ENCODE measurements around the gene UNC45A. TPM values are rescaled to one million over a fixed set of nuclear protein-coding genes. Genes with fewer than 3 reads are reported as not detected.

The UNC45A gene
- total RNA-seq, 2 experiments from 2014 or later = 46.1 to 68.0 TPM

GRCh38 chr15:90945091-90945490, 10.0 kb downstream of the UNC45A start:
- H3K4me1 ChIP-seq (ENCODE audit: insufficient read depth, low read length, poor library complexity, severe bottlenecking) = no peaks in the 10 kb centered on the region
- H3K9me2 ChIP-seq (ENCODE audit: insufficient read depth, low read length) = no peaks in the 10 kb centered on the region
- BruUV-seq (replicated peaks) = no TSS peak
- no peak overlapping the region for H3K4me2 ChIP-seq (ENCODE audit: low read length)
- POLR2A ChIA-PET = interaction anchor here (0.7 kb wide), 1 partner anchor 13 kb away, joined by 3 read pairs; the partner anchor contains the start of gene HDDC3
- no peaks in the 10 kb centered on the region for H3K9me3 ChIP-seq (ENCODE audit: low read length)
- no peak for DNase-seq (ENCODE audit: low spot score)
- no peak overlapping the region for H3K4me3 ChIP-seq (ENCODE audit: low read depth, low read length, poor library complexity, severe bottlenecking)
- intact Hi-C loops (cut with micrococcal nuclease; ENCODE audit: unreplicated experiment) = no loop called here
- H3K27ac ChIP-seq (ENCODE audit: low read depth, low read length, poor library complexity, severe bottlenecking) = no peak overlapping the region
- TF ChIP-seq CTCF (conservative IDR thresholded peaks at IDR 0.05; ENCODE audit: low read length) = no peak
- no peak for TF ChIP-seq EZH2phosphoT487 (IDR thresholded peaks at IDR 0.05; ENCODE audit: borderline replicate concordance, low read depth, low read length)
- CTCF ChIA-PET (ENCODE audit: unreplicated experiment) = no interaction called here
- H3K79me2 ChIP-seq (ENCODE audit: insufficient read depth, low read depth, low read length) = no peaks in the 10 kb centered on the region
- peaks cover 79% of the 10 kb centered on the region for H3K36me3 ChIP-seq (ENCODE audit: insufficient read depth, low read length)
- no peaks in the 10 kb centered on the region for H4K20me1 ChIP-seq (ENCODE audit: insufficient read depth, low read length)
- no peak overlapping the region for H2AFZ ChIP-seq (ENCODE audit: low read length)

- Histone ChIP-seq H3K36me3 (ENCODE audit: insufficient read depth, low read length) (peaks cover 78% of the 10 kb centered on the region), H3K27ac (ENCODE audit: low read depth, low read length, poor library complexity, severe bottlenecking) (no peak overlapping the region), H3K9me2 (ENCODE audit: insufficient read depth, low read length) (no peaks in the 10 kb centered on the region)
Measured at GRCh38 chr15:90946538-90946937, 11.5 kb downstream of the UNC45A start.

More at GRCh38 chr15:90946538-90946937, 11.5 kb downstream of the UNC45A start:
- Histone ChIP-seq H3K4me2 (ENCODE audit: low read length) (no peak overlapping the region), H3K4me1 (ENCODE audit: insufficient read depth, low read length, poor library complexity, severe bottlenecking) (no peaks in the 10 kb centered on the region), H4K20me1 (ENCODE audit: insufficient read depth, low read length) (no peaks in the 10 kb centered on the region), H3K79me2 (ENCODE audit: insufficient read depth, low read depth, low read length) (no peaks in the 10 kb centered on the region), H2AFZ (ENCODE audit: low read length) (no peak overlapping the region), H3K4me3 (ENCODE audit: low read depth, low read length, poor library complexity, severe bottlenecking) (no peak overlapping the region), H3K9me3 (ENCODE audit: low read length) (no peaks in the 10 kb centered on the region)
- TF ChIP-seq EZH2phosphoT487 (IDR thresholded peaks at IDR 0.05; ENCODE audit: borderline replicate concordance, low read depth, low read length) (no peak), CTCF (conservative IDR thresholded peaks at IDR 0.05; ENCODE audit: low read length) (no peak)
- BruUV-seq (replicated peaks) = no TSS peak
- no peak for DNase-seq (ENCODE audit: low spot score)
- ChIA-PET CTCF (ENCODE audit: unreplicated experiment) (interaction anchor here (2.2 kb wide), 1 partner anchor 11 kb away, joined by 5 read pairs; the partner anchor contains the start of gene UNC45A), POLR2A (interaction anchor here (1.5 kb wide), 1 partner anchor 14 kb away, joined by 4 read pairs; the partner anchor contains the start of gene HDDC3)
- intact Hi-C loops (cut with micrococcal nuclease; ENCODE audit: unreplicated experiment) = no loop called here
